Measurements from ENCODE around the gene GSTM1. TPM values are rescaled to one million over a fixed set of nuclear protein-coding genes. Genes with fewer than 3 reads are reported as not detected.
"Not testable (repeated sequence)": the region's sequence is repeated elsewhere in the genome, so short reads cannot be mapped to it uniquely, and the experiment has no call there.

GSTM1 gene
- total RNA-seq, 2 donors from 2014 or later = not detected

DNA sequence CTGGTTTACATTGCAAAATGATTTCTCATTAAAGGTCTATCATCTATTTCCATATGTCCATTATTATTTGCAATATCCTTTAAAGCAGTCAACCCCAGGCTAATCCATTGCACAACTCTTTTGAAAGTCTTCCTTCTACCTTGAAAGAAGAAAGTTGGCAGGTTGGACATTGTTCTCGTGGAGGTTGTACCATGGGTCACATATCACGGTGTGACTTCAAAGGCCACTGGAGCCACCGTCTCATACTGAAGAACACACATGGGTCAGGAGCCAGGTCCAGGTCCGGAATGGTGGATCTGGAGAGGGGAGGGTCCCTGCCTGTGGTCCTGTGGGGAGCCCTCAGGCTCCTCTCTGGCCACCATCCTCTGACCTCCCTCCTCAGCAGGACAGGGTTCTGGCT lies 1.7 kb upstream of the GSTM1 start:
- DNase-seq (ENCODE audit: low spot score); intact Hi-C loops (cut with DNase I): not testable (repeated sequence)

DNA sequence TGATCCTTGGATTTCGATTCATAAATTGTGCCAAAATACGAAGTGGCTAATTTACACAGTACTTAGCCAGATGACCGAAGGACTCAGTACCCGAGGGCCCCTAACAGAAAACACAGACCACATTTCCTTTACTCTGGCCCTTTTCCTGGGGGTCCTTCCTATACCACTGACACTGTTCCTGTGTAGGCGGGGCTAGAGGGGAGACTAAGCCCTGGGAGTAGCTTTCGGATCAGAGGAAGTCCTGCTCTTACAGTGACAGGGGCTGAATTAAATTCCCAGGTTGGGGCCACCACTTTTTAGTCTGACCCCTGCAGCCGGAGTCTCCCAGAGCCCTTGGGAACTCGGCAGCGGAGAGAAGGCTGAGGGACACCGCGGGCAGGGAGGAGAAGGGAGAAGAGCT lies 508 bp upstream of the GSTM1 start:
- intact Hi-C loops (cut with DNase I); DNase-seq (ENCODE audit: low spot score): not testable (repeated sequence)

DNA sequence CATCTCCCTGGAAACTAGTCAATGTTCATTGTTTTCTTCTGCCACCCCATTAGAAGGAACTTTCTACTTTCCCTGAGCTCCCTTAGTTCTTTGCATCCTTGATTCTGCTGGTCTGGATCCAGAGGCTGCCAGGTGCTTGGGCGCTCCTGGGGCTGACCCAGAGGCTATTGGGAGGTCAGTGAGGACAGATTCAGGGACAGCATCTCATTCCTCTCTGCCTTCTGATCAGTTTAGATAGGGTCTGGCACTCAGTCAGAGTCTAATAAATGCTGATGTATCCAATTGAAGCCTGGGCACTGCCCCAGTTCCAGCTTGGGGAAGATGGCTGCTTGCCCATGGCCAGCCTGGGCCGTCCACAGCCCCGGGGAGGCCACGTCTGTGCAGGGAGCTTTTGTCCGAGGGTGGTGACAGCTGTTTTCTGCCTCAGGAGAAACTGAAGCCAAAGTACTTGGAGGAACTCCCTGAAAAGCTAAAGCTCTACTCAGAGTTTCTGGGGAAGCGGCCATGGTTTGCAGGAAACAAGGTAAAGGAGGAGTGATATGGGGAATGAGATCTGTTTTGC lies 2.3 kb downstream of the GSTM1 start:
- intact Hi-C loops (cut with DNase I) = no loop called here
- no peak for DNase-seq (ENCODE audit: low spot score)

DNA sequence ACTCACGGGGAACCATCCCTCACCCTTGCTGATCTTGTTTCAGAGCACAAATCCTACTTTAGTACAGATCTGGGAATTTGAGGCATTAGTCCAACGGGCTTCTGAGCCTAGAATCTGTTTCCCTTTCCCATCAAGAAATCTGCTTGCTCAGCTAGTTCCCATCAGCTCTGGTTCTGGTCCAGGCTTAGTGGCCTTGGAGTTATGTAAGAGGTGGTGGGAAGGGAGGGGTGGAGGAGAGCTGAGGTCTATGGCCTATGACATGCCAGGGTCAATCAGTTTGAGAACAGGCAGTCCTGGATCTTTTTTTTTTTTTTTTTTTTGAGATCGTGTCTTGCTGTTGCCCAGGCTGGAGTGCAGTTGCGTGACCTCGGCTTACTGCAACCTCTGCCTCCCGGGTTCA lies 4.1 kb downstream of the GSTM1 start:
- intact Hi-C loops (cut with DNase I) = no loop called here
- no peak for DNase-seq (ENCODE audit: low spot score)

DNA sequence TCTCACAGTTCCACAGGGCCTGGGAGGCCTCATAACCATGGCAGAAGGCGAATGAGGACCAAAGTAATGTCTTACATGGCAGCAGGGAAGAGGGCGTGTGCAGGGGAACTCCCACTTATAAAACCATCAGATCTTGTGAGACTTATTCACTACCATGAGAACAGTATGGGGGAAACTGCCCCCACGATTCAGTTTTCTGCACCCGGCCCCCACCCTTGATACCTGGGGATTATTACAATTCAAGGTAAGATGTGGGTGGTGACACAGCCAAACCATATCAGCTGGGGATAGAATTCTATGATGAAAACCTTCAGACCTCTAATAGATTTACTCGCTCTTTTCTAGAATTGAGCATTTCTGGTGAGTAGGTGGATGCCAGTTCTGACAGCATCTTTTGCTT lies 6.8 kb downstream of the GSTM1 start:
- intact Hi-C loops (cut with DNase I); DNase-seq (ENCODE audit: low spot score): not testable (repeated sequence)

DNA sequence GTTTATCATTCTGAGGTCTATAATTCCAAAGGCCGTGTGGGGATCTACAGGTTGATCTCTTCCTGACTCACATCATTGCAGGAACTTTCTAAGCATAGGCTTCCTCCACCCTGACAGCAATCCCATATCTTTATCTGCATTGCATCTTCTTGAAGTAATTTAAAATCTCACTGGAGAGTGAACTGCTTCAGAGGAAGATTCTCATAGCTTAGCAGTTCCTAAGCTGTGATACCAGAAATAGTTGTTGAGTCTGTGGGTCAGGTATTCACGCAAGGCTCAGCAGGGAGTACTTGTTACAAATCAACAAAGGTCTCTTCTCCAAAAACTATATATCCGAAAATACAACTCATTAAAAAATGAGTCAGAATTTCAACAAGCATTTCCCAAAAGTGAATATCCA lies 7.5 kb downstream of the GSTM1 start:
- DNase-seq (ENCODE audit: low spot score); intact Hi-C loops (cut with DNase I): not testable (repeated sequence)

DNA sequence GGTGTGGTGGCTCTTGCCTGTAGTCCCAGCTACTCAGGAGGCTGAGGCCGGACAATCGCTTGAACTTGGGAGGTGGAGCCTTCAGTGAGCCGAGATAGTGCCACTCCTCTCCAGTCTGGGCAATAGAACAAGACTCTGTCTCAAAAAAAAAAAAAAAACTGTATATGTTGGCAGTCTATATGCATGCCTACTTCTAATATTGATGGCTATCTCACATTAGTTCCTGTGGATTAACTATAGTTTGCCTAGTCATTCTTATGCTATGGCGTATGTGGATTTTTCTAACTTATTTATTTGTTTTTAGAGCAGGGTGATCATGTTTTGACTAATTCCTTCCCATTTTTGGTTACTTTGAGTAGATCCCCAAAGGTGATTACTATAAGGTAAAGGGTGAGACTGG lies 9.4 kb downstream of the GSTM1 start:
- intact Hi-C loops (cut with DNase I) = no loop called here
- DNase-seq (ENCODE audit: low spot score) = no peak

DNA sequence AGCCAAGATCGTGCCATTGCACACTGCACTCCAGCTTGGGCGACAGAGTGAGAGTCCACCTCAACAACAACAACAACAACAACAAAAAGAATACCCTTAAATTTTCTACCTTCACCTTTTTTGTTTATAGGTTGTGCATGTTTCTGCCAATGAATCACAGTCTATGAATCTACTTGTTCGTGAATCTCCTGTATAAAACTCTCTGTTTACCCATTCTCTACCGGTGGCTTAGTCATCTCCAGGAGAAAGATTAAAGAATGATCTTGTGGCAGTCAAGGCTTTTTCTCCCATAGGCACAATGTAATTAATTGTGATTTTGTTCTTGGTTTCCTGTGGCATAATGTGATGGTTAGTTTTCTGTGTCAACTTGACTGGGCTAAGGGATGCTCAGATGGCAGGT lies 10.2 kb downstream of the GSTM1 start:
- DNase-seq (ENCODE audit: low spot score); intact Hi-C loops (cut with DNase I): not testable (repeated sequence)

DNA sequence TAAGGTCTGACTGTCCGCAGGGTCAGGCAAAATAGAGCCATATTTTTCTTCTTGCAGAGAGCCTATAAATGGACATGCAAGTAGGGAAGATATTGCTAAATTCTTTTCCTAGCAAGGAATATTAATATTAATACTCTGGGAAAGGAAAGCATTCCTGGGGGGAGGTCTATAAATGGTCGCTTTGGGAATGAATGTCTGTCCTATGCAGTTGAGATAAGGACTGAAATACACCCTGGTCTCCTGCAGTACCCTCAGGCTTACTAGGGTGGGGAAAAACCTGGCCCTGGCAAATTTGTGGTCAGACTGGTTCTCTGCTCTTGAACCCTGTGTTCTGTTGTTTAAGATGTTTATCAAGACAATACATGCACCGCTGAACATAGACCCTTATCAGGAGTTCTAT lies 15.3 kb downstream of the GSTM1 start:
- DNase-seq (ENCODE audit: low spot score) = not testable (repeated sequence)
- intact Hi-C loops (cut with DNase I) = loop anchor here in 1 of 2 donors (10.0 kb wide), 1 partner anchor 58 kb away; no protein-coding TSS in a partner anchor

DNA sequence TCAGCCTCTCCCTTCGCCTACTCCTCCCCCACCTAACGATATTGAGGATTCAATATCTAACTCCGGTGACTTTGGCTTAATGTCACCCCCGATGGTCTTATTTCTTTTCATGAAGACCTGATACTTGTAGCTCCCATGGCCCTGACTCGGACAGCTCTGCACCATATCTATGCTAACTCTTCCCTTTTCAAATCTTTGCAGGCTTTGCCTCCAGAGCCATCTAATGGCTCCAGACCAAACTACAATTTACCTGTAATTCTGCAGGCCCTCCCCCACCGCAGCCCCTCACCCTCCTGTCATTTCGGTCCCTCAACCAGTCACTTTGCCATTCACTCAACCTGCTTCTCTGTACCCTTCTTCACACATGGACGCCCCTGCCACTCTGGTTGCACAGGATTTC lies 16.6 kb downstream of the GSTM1 start:
- DNase-seq (ENCODE audit: low spot score) = no peak
- intact Hi-C loops (cut with DNase I) = loop anchor here in 1 of 2 donors (10.0 kb wide), 1 partner anchor 59 kb away; no protein-coding TSS in a partner anchor

DNA sequence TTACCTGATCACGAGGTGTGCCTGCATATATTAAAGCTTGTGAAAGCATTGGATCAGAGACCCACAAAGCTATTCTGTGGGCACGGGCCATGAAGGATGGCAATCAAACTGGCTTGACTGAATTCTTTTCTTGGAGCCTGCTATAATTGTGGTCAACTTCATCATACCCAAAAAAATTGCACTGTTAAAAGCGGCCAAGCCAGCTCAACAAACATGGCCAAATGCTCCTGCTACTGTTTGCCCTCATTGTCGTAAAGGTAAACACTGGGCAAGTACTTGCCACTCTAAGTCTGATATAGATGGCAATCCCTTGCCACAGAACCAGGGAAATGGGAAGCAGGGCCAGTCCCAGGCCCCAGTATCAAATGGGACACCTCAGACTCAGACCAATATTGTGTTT lies 17.8 kb downstream of the GSTM1 start:
- DNase-seq (ENCODE audit: low spot score) = no peak
- intact Hi-C loops (cut with DNase I) = loop anchor here in 1 of 2 donors (10.0 kb wide), 1 partner anchor 61 kb away; no protein-coding TSS in a partner anchor

DNA sequence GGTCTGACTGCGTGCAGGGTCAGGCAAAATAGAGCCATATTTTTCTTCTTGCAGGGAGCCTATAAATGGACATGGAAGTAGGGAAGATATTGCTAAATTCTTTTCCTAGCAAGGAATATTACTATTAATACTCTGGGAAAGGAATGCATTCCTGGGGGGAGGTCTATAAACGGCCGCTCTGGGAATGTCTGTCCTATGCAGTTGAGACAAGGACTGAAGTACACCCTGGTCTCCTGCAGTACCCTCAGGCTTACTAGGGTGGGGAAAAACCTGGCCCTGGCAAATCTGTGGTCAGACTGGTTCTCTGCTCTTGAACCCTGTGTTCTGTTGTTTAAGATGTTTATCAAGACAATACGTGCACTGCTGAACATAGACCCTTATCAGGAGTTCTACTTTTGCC lies 21.3 kb downstream of the GSTM1 start:
- DNase-seq (ENCODE audit: low spot score) = not testable (repeated sequence)
- intact Hi-C loops (cut with DNase I) = loop anchor here in 1 of 2 donors (10.0 kb wide), 1 partner anchor 64 kb away; no protein-coding TSS in a partner anchor

DNA sequence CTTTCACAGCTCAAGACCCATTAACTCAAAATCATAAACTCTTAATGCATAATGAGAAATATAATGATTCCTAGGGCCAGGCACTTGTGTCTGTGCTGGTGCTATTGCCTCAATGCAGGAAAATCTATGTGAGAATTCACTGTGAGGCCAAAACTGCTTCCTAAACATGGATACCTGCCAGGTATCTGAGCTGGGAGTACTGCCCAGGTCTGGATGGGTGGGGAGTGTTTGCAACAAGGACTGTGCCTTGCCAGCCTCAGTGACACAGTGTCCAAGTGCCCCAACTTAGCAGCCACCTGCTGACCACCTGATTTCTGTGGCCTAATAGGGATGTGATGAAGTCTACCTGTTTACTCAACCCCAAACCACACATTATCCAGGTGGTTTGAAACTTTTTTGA lies 22.2 kb downstream of the GSTM1 start:
- intact Hi-C loops (cut with DNase I) = loop anchor here (10.0 kb wide), 3 partner anchors 45 to 65 kb away; partner anchors contain the start of genes EPS8L3 (in 1 of the 2) and GSTM2 (in 1 of the 2)
- DNase-seq (ENCODE audit: low spot score) = not testable (repeated sequence)

DNA sequence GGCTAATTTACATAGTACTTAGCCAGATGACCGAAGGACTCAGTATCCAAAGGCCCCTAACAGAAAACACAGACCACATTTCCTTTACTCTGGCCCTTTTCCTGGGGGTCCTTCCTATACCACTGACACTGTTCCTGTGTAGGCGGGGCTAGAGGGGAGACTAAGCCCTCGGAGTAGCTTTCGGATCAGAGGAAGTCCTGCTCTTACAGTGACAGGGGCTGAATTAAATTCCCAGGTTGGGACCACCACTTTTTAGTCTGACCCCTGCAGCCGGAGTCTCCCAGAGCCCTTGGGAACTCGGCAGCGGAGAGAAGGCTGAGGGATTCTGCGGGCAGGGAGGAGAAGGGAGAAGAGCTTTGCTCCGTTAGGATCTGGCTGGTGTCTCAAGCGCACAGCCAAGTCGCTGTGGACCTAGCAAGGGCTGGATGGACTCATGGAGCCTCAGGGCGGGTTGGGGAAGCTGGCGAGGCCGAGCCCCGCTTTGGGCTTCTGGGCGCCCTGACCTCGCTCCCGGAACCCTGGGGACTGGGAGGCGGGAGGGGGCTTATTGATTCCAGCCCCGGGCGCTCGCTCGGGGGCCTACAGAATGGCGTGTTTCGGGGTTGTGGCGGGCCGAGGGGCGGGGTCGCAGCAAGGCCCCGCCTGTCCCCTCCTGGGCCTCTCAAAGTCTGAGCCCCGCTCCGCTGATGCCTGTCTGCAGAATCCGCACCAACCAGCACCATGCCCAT lies 24.1 kb downstream of the GSTM1 start, which contains the start of gene GSTM5:
Gene GSTM5, plus strand, starts transcription at position 659 of the 728 bp plus-strand sequence. Its CDS starts 62 bp downstream, at position 721.
- intact Hi-C loops (cut with DNase I) = loop anchor here (10.0 kb wide), 2 partner anchors 47 to 53 kb away; partner anchors contain the start of genes EPS8L3 (in 1 of the 2) and GSTM2 (in 1 of the 2)
- peak; percentile 76 for DNase-seq (ENCODE audit: low spot score)

DNA sequence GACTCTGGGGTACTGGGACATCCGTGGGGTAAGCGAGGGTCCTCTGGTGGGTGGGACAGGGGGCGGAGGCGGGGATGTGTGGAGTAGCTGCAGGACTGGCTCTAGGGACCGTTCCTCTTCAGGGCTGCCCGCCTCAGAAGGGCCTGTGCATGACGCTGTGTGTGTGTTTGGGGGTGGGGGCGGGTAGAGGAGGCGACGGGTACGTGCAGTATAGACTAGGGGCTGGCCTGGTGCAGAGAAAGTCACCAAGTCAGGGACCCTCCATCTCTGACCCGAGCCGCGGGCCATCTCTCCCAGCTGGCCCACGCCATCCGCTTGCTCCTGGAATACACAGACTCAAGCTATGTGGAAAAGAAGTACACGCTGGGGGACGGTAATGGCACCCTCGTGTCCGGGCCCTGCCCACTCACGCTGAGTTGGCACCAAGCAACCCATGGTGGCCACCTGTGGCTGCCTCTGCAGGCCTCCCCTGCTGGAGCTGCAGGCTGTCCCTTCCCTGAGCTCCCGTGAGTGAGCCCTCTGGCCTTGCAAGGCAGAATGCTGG lies 24.8 kb downstream of the GSTM1 start:
- no peak for DNase-seq (ENCODE audit: low spot score)
- intact Hi-C loops (cut with DNase I) = loop anchor here (10.0 kb wide), 2 partner anchors 48 to 52 kb away; partner anchors contain the start of genes EPS8L3 (in 1 of the 2) and GSTM2 (in 1 of the 2)

DNA sequence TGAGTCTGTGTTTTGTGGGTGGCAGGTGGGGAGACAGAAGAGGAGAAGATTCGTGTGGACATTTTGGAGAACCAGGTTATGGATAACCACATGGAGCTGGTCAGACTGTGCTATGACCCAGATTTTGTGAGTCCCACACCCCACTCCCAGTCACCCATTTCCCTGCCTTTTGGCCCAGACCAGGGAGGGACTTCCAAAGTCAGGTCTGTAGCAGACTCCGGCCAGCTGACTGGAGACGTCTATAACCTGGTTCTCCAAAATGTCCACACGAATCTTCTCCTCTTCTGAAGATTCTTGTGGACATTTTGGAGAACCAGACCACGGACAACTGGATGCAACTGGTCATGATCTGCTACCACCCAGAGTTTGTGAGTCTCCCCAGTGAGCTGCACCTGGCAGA lies 26.0 kb downstream of the GSTM1 start:
- DNase-seq (ENCODE audit: low spot score) = no peak
- intact Hi-C loops (cut with DNase I) = loop anchor here (1.0 to 10.0 kb wide), 3 partner anchors 28 to 51 kb away; partner anchors contain the start of genes EPS8L3 (in 1 of the 2), GSTM2 (in 1 of the 2) and GSTM3 (in 1 of the 2)

DNA sequence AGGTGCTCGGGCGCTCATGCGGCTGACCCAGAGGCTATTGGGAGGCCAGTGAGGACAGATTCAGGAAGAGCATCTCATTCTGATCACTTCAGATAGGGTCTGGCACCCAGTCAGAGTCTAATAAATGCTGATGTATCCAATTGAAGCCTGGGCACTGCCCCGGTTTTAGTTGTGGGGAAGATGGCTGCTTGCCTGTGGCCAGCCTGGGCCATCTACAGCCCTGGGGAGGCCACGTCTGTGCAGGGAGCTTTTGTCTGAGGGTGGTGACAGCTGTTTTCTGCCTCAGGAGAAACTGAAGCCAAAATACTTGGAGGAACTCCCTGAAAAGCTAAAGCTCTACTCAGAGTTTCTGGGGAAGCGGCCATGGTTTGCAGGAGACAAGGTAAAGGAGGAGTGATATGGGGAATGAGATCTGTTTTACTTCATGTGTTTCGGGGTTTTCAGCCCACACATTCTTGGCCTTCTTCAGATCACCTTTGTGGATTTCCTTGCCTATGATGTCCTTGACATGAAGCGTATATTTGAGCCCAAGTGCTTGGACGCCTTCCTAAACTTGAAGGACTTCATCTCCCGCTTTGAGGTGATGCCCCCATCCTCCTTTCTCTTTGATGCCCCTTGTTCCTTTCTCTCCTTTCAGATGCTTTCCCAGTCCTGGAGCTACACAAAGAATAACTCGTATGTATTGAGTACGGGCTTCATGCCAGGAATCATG lies 27.2 kb downstream of the GSTM1 start:
- no peak for DNase-seq (ENCODE audit: low spot score)
- intact Hi-C loops (cut with DNase I) = loop anchor here (1.0 to 10.0 kb wide), 3 partner anchors 26 to 50 kb away; partner anchors contain the start of genes EPS8L3 (in 1 of the 2), GSTM2 (in 1 of the 2) and GSTM3 (in 1 of the 2)

DNA sequence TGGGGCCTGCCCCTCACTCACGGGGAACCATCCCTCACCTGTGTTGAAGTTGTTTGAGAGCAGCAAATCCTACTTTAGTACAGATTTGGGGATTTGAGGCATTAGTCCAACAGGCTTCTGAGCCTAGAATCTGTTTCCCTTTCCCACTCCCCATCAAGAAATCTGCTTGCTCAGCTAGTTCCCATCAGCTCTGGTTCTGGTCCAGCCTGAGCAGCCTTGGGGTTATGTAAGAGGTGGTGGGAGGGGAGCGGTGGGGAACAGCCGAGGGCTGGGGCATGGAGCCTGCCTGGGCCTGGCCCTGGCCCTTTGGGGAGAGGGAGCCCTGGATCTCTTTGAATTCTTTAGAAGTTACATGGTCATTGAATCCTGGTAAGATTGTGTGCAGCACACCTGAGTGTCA lies 28.5 kb downstream of the GSTM1 start:
- DNase-seq (ENCODE audit: low spot score) = no peak
- intact Hi-C loops (cut with DNase I) = loop anchor here (10.0 kb wide), 2 partner anchors 49 to 51 kb away; partner anchors contain the start of genes EPS8L3 (in 1 of the 2) and GSTM2 (in 1 of the 2)

DNA sequence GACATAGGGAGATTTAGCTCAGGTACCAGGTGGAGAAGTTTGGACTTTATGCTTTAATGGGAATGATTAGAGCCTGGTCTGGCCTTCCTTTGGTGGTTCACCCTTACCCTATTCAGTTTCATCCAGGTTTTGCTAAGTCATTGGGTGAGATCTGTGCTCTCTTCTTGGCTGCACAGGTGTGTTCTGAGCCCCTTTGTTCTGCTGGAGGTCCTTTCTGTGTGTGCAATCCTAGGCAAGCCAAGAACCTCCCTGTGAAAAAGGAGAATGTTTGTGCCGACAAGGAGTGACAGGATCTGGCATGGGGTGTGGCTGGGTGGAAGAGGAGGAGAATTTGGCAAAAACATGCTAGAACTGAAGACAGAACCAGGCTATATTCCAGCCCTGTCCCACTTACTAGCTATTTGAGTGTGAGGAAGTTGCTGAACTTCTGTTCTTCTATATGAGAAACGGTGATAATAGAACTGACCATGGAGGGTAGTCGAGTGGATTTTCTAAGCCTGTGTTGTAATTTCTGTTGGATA lies 29.0 kb downstream of the GSTM1 start:
- DNase-seq (ENCODE audit: low spot score) = no peak
- intact Hi-C loops (cut with DNase I) = loop anchor here (10.0 kb wide), 2 partner anchors 48 to 52 kb away; partner anchors contain the start of genes EPS8L3 (in 1 of the 2) and GSTM2 (in 1 of the 2)
